HG02970 (cell line): Measurements from ENCODE around the gene ILDR2.

Experiments used
- ATAC-seq: cut with Tn5 transposase; IDR thresholded peaks from one replicate; pipeline ENCODE4 v1.9.1; 2021; ENCODE audit warnings: mild to moderate bottlenecking, moderate library complexity, moderate number of reproducible peaks; ENCODE audit not compliant: unreplicated experiment, low FRiP score

Gene ILDR2

GRCh38 chr1:166972193-166972592 is 3.1 kb downstream of the ILDR2 start:
- ATAC-seq: no peak

DNA sequence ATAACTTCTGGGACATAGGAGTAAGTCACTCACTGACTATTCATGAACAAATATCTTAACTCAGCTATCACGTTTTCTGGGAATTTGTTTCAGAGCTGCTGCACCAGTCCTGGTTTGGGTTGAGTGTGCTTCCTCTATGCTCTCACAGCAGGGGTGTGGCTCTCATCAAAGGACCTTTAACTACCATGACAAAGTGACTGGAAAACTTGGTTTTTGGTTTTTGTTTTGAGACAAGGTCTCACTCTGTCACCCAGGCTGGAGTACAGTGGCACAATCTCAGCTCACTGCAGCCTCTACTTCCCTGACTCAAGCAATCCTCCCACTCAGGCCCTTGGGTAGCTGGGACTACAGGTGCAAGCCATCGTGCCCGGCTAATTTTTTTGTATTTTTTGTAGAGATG is 4.1 kb downstream of the ILDR2 start:
- no peak for ATAC-seq

GRCh38 chr1:166969074-166969677 is 6.2 kb downstream of the ILDR2 start:
- ATAC-seq: peak; percentile 55

- no peak for ATAC-seq
These were observed 14.4 kb downstream of the ILDR2 start for GRCh38 chr1:166960858-166961474.

DNA sequence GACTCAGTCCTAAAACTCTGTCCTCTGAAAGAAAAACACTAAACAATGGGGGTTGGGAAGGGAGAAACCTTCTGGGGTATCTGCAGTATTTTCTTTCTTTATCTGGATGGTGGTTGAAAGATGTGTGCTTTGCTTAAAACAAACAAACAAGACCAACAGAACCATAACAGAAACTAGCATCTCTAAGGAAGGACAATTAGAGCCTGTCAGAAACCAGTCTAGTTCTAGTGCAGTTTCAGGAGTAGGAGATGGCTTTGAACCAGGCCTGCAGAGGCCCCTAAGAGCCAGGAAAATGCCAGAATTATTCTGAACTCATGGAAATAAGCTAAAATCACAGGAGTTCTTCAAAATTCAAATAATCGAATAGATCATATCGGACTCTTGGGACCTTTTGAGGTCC is 18.5 kb downstream of the ILDR2 start:
- ATAC-seq: no peak

DNA sequence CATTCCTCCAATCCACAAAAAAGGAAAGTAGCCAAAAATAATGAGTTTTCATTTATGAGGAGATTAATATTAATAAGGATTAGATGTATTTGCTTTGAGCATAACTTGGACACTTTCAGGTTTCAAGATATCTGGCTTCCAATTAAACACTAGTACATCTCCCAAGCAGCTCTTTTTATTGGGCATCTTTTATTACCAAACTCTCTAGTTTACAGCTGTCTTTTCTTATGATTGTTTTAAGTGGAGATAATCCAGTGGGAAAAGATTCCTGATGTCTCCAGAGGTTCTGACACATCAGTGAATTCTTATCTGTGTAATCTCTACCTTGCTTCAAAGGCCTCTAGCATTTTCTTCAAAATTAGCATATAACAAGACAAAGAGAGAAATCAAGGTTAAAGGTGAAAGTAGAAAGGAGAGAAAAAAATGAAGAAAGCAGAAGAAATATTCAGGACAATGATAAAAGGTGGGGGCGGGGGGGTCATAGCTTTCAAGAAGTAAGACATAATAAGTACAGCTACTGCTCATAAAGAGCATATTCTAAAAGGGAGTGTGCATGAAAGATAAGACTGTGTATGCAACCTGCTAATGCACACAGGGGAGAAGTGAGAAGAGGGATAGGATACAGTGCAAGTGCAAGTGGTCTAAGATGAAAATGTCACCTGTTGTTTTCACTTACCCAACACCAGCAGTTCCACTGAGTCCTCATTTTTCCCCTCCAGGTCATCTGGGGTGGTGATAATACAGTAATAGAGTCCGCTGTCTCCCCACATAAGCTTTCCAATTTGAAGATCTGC is 19.1 kb downstream of the ILDR2 start:
- ATAC-seq: no peak

GRCh38 chr1:166953491-166953890 is 21.8 kb downstream of the ILDR2 start:
- ATAC-seq: no peak

DNA sequence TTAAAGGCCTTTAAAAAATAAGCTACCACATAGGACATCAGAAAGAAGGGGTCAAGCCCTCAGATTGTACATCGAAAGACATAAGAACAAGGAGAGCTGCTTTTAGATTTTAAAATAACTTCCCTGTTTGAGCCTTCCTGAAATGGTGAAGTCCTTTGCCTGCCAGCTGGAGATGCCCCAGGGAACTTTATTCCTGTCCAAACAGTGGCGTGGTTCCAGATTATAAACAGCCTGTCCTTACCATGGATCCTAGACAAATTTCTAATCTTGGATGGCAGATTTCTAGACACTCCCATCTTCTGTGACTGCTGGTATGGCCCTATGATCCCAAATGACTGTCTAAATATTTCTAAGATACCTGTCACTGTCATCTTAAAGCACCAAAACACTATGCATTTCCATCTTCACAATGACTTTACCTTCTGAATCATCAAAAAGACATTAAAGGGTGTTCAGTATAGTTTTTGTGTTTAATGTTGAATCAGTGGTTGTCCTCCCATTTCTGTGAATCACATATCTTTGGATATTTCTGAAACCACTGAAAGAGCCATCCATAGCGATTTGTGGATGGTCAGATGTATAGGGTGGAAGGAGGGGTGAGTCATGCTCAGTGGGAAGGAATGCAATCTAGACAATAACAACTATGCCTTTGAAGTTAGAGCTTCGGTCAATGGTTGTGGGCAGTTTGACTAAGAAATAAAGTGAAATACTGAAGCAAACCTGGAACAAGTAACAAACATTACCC is 23.2 kb downstream of the ILDR2 start:
- ATAC-seq: no peak

DNA sequence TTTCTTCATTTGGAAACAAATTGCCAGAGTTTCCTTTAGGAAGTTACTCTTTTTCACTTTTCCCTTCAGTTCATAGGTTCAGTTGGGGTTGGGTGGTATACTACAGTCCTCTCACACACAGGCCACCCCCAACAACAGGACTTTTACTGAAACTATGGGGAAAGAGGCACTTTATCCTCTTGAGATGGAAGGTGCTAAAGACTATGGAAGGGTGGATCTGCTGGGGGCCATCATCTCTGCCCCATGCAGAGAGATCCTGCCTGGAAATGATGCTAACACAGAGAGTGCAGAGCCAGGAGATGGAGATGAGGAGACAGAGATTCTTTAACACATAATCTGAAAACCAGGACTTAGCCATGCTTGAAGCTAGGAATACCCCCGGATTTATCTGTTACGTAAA is 24.3 kb downstream of the ILDR2 start:
- ATAC-seq: no peak

GRCh38 chr1:166950156-166950555 is 25.2 kb downstream of the ILDR2 start:
- no peak for ATAC-seq

DNA sequence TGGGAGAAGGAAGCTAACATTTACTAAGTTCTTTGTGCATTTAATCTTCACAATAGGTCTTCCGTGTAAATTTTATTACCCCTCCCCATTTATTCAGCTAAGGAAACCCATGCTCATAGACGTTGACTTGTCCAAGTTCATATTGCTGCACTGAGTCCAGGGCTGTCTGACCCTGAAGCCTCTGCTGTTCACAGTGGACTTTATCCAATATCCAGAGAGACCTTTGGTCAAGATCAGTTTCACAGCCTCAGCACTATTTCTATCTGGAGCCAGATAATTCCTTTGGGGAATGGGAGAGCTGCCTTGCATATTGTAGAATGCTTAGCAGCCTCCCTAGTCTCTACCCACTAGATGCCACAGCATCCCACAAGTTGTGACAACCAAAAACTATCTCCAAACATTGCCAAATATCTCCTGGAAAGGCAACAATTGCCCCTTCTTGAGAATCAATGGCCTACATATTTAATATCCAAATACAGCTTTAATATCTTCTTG is 26.4 kb downstream of the ILDR2 start:
- ATAC-seq: no peak

- no peak for ATAC-seq
These were observed 27.8 kb downstream of the ILDR2 start for GRCh38 chr1:166947398-166948043.

- no peak for ATAC-seq
These were observed 31.0 kb downstream of the ILDR2 start for GRCh38 chr1:166944186-166944967.

DNA sequence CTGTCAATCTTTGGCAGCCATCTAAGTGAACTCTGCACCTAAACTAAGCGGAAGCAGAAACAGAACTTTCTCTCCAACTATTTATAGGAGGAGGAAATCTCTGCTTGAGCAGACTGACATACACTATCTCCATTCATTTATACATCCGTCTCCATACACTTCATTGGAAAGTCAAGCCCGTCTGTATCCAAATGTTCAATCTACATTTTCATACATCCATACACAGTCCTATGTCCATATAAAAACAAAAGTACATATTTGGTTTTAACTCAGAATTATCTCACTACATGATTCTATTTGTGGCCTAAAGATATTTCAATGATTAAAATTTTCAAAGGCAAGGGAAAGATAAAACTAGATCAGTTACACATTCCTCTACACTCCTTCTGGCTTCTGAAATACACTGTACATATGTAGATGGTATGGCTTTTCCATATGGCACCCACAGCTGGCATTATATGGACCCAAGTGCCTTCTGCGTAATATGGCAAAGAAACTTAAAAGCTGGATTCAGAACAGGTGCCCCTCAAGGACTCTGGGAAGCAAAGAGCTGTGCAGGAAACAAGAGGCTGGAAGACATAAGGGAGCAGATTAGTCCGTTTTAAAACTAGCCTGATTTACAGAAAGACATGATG is 35.5 kb downstream of the ILDR2 start:
- no peak for ATAC-seq

GRCh38 chr1:166937962-166938361 is 37.4 kb downstream of the ILDR2 start:
- no peak for ATAC-seq

DNA sequence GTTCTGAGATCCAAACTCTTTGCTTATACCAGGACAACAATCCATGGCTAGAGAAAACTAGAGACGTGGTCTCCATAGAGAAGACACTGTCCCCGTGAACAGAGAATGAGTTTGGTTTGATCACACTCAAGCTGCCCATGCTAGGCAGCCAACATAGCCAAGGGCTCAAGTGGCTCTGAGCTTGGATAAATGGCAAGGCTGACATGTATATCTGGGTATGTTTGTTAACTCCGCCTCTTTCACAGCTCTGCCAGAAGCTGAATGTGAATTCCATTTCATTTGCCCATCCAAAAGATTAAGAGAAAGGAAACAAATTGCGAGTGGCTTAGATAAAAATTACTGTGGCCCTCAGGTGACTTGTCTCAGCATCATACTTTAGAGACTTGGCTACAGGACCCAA is 38.0 kb downstream of the ILDR2 start:
- no peak for ATAC-seq

- no peak for ATAC-seq
These were observed 41.7 kb downstream of the ILDR2 start for GRCh38 chr1:166933633-166934032.

- ATAC-seq: no peak
These were observed 42.2 kb downstream of the ILDR2 start for GRCh38 chr1:166933140-166933539.

DNA sequence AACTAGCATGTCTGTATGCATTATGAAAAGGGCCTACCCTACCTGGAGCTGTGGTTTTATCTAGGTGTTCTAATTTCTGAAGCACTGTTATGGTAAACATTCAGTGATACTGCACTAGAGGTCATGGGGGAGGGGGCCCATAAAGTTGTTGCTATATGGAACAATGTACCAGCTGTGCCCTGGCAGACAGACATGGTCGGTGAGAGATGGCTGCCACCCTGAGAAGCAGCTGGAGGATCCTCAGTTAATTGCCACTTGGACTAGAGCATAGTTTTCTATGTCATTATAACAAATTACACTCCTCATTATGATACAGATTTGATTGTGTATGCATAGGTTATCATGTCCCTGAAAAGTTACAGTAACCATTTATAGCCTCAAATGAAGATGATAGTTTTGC is 45.4 kb downstream of the ILDR2 start:
- no peak for ATAC-seq
